Amniotic epithelial cell (primary cell): ENCODE data around the gene MOV10L1.
"Not testable (repeated sequence)": the region's sequence is repeated elsewhere in the genome, so short reads cannot be mapped to it uniquely, and the experiment has no call there.

Source experiments
- DNase-seq: peaks from one replicate; pipeline ENCODE4 v3.0.0-alpha.2; 2010; ENCODE audit warnings: low read depth

Gene MOV10L1

GRCh38 chr22:50189849-50190181 lies 100.0 kb downstream of the MOV10L1 start:
- no peak for DNase-seq

DNA sequence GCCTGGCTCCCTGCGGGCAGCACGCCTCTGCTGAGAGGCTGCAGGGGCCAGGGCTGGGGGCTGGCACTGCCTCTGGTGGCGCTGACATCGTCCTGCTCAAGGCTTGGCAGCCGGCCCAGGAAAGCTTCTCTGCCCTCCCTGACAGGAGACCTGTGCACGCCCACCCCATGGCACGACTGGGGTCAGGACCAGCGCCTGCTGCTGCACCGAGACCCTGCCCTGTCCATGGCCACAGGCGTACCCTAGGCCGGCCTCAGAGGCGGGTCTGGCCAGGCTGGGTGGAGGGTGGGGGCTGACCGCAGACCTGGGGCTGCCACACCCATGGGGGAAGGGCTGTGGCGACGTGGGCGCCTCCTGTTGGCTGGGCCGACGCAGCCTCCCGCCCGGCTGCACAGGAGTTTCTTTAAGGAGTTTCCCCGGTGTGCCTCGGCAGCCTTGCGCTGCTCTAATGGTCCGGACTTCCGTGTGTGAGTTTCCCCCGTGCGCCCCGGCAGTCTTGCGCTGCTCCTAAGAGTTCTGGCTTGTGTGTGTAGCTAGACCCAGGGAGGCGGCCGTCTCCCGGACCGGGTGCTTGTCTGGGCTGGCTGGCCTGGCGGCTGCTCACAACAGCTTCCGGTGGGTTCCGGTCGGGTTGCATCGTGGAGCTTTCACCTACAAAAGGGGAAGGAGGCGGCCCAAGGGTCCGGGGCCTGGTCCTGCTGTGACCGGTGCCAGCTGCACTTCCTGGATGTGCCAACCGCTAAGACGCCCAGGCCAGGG lies 100.6 kb downstream of the MOV10L1 start:
- peak; percentile 55 for DNase-seq

DNA sequence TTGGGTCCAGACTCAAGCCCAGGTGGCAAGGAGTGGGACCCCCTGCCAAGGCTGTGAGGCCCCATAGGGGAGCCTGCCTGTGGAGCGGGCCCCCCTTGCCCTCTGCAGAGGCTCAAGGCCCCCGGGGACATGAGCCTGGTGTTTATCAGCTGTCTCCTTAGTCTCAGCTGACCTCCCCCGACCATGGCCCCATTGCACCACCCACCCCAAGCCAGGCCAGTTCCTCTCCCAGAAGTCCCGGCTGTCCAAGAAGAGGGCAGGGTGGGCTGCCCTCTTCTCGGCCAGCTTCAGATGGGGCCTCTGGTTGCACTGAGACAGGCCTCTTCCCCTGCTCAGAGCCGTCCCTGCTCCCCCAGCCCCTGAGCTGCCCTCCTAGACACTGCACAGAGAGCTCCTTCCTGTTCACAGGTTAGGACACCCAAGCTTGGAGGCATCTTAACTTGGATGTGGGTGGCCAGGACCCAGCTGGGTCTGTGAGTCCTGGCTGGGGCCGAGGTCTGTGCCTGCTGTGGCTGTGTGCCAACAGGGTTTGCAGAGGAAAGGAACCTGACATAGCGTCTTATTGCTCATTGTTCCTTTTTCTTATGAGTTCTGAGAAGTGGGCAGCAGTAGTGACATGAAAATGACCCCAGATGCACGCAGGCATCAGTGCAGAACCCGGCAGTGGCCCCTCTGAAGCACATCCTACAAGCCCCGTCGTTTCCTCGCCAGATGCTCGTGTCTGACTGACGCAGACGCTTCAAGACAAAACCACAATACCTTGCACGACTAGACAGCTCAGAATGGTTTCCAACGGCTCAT lies 101.3 kb downstream of the MOV10L1 start:
- peak; percentile 43 for DNase-seq

DNA sequence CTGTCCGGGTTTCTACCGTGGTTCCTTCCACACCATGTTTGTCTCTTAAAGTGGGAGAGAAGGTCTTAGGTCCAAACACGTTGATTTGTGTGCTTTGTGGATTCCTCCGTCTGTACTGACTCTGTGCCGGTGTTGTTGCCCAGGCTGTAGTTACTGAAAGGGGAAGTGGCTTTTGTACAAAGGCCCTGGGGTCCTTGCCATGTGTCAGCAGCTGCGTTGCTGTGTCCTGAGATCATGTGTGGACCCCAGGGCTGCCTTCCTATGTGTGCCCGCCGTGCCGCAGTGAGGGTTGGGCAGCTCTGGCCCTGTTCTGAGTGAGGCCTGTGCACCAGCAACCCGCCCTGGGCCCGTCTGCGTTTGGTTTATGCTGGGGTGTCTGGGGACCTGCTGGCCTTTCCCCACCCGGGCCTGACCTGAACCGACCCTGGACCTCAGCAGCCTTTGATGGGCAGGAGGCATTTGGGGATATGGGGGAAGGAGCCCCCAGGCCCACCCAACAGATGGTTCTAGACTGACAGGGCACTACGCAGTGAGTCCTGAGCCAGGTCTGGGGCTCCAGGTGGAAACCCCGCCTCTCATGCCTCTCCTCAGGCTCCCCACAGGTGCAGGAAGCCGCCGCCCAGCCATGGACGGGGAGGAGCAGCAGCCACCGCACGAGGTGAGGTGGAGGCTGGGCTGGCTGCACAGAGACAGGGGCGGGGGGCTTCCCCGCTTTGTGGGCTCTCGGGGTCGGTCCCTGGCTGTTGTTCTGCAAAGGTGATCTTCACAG lies 102.8 kb downstream of the MOV10L1 start:
- no peak for DNase-seq

DNA sequence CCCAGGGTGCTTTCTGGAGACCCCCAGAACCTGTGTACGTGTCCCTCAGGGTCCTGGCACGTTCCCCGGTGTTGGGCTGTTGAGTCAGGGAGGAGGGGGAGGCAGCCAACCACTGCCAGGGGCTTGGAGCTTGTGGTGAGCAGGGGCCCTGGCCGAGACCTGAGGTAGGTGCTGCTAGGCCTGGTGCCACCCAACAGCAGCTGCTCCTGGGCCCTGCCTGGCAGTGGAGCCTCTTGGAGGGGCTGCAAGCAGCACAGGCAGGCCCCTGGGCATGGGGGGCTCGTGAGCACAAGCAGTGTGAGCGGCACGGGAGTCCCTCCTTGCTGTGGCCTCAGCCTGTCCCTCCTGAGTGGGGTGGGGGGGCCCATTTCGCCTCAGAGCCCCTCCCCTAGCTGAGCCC lies 103.8 kb downstream of the MOV10L1 start:
- no peak for DNase-seq

- DNase-seq: no peak
Measured at GRCh38 chr22:50194037-50194805, 104.4 kb downstream of the MOV10L1 start.

DNA sequence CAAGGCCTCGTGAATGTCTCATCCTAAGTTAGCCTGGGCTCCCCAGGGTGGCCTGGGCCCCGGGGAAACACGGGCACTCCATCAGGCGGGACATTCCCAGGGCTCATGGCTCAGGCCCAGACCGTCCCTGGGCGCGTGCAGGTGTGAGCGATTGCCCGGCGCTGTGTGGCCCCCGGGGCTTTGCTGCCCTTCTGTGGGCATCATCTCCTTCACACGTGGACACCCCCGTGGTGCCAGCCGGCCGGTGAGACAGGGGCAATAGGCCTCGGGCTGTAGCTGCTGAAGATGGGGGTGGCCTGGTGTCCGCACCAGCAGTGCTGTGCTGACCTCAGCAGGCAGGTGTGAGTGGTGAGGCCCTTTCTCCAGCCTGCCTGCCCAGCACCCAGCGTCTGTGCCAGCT lies 106.5 kb downstream of the MOV10L1 start:
- no peak for DNase-seq

DNA sequence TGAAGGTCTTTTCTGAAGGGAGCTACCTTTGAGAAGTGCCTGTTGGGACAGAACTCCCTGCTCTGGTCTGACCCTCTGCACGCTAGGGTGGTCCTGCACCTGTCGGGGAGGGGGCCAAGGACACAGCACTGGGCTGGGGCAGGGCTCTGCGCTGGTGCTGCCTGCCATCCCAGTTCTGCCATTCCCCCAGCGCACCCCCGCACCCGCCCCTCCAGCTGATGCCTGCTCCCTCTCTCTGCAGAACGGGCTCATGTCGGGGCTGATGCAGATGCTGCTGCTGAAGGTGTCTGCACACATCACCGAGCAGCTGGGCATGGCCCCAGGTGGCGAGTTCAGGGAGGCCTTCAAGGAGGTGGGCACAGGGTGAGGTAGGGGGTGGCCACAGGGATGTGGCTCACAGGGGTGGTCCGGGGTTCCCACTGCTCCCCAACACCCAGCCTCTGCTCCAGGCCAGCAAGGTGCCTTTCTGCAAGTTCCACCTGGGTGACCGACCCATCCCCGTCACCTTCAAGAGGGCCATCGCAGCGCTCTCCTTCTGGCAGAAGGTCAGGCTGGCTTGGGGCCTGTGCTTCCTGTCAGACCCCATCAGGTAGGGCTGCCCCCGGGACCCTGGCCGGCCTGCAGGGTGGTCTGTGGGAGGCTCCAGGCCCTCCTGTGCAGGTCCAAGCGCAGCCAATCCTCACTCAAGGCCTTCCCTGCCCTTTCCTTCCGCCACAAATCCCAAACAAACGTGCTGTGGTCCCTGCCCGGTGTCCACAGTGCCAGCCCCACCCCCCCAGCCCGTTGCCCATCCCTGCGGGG lies 107.4 kb downstream of the MOV10L1 start:
- no peak for DNase-seq

DNA sequence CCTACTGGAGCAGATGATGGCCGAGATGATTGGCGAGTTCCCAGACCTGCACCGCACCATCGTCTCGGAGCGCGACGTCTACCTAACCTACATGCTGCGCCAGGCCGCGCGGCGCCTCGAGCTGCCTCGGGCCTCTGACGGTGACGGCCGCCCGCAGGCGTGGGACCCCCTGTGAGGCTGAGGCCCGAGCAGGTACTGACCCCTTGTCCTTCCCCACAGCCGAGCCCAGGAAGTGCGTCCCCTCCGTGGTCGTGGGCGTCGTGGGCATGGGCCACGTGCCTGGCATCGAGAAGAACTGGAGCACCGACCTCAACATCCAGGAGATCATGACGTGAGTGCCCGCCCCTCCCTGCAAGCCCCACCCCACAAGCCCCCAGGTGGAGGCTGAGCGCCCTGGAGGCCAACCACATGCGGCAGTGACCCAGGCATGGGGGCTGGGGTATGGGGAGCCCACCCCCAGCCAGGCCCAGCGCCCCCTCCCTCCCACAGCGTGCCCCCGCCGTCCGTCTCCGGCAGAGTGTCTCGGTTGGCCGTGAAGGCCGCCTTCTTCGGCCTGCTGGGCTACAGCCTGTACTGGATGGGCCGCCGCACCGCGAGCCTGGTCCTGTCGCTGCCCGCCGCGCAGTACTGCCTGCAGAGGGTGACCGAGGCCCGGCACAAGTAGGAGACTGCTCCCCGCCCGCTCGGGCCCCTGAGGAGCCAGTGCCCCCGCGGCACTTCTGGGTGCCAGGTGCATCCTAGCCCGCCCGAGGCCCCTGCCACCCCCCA lies 108.2 kb downstream of the MOV10L1 start:
- no peak for DNase-seq

- DNase-seq: no peak
Measured at GRCh38 chr22:50198624-50199017, 108.8 kb downstream of the MOV10L1 start.

GRCh38 chr22:50199251-50199721 lies 109.5 kb downstream of the MOV10L1 start:
- no peak for DNase-seq

DNA sequence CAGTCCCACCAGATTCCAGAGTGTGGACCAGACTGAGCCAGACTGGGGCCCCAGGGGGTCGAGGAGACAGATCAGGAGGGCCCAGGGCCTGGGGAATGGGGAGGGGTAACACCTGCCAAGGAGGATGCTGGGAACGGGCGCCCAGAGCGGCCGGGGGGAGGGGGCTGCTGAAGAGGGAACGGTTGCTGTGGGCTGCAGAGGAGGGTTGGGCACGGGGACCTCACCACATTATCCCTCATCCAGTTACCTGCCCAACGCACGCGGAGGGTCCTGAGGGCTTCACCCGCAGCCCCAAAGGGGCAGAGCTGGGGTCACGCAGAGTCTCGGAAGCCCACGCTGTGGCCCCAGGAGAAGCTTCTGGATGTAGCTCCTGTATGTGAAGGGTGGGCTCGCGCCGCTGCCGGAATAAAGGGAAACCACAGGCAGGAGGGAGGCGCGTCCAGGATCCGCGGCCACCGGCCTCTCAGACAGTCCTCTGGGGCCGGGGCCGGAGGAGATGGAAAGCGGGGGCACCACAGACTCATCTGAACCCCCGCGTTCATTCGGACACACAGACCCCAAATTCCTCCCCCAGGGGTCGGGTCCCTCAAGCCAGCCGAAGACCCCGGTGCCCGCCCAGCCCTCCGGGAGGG lies 110.1 kb downstream of the MOV10L1 start:
- DNase-seq: no peak

- DNase-seq: peak; percentile 73
Measured at GRCh38 chr22:50200461-50201190, 110.8 kb downstream of the MOV10L1 start, which contains the start of gene SELENOO. Gene SELENOO (plus strand): TSS chr22:50201011. CDS start chr22:50201037, 26 bp downstream.

DNA sequence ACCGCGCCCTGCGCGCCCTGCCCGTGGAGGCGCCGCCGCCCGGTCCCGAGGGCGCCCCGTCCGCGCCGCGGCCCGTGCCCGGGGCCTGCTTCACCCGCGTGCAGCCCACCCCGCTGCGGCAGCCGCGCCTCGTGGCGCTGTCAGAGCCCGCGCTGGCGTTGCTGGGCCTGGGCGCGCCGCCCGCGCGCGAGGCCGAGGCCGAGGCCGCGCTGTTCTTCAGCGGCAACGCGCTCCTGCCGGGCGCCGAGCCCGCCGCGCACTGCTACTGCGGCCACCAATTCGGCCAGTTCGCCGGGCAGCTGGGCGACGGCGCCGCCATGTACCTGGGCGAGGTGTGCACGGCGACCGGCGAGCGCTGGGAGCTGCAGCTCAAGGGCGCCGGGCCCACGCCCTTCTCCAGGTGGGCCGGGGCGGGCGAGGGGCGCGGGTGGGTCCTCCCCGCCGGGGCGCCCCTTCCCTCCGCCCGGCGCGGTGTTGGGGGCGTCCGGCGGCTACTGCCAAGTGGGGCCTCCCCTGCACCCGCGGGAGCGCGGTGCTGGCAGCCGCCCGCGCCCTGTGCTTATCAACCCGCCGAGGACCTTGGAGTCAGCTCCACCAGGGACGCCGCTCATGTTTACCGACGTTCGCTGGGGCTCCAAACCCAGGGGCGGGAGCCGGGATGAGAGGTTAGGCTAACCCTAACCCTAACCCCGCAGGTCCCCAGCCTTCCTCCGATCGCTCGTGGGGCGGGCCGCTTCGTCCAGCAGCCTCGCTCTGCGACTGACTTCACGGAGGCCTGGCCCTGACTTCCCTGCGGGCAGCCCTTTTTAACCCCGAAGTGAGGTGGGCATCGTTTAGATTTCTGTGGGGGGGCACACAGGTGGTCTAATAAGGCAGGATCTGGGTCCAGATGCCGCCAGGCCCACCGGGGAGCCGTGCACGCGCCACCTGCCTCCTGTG lies 111.7 kb downstream of the MOV10L1 start:
- no peak for DNase-seq

GRCh38 chr22:50202130-50202666 lies 112.4 kb downstream of the MOV10L1 start:
- no peak for DNase-seq

DNA sequence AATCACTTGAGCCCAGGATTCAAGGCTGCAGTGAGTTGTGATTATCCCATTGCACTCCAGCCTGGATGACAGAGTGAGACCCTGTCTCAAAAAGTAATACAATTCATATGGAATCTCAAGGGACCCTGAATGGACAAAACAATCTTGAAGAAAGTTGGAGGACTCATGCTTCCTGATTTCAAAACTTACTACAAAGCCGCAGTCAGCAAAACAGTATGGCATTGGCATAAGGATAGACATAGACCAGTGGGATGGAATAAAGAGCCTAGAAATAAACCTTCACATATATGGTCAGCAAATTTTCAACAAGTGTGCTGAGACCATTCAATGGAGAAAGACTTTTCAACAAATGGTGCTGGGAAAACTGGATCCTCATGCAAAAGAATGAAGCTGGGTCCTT lies 113.5 kb downstream of the MOV10L1 start:
- no peak for DNase-seq

- DNase-seq: no peak
Measured at GRCh38 chr22:50204571-50204970, 114.8 kb downstream of the MOV10L1 start.

- not testable (repeated sequence) for DNase-seq
Measured at GRCh38 chr22:50204998-50205397, 115.2 kb downstream of the MOV10L1 start.
